LNCaP clone FGC (cell line): ENCODE data around the gene NTN1.

ENCODE experiments used
- DNase-seq: peaks from one replicate; pipeline ENCODE4 v3.0.0-alpha.2; 2011; ENCODE audit warnings: low read depth
- H3K4me3 ChIP-seq: 2 replicates; pipeline ENCODE4 v1.5.1; 2011; ENCODE audit warnings: mild to moderate bottlenecking, low read depth, low read length, control low read depth
- CTCF ChIP-seq: IDR thresholded peaks from 2 replicates; pipeline ENCODE4 v1.5.1; 2012; ENCODE audit warnings: mild to moderate bottlenecking; ENCODE audit not compliant: control insufficient read depth, insufficient read depth; ENCODE audit errors: extremely low read depth

The NTN1 gene

GRCh38 chr17:9007052-9007714, 14.1 kb upstream of the NTN1 start:
- no peak for TF ChIP-seq CTCF
- no peak overlapping the region for H3K4me3 ChIP-seq
- no peak for DNase-seq

- TF ChIP-seq CTCF, result no peak
- no peak overlapping the region for H3K4me3 ChIP-seq
- no peak for DNase-seq
Measured at GRCh38 chr17:9009096-9009495, 12.2 kb upstream of the NTN1 start.

GRCh38 chr17:9009737-9010136, 11.6 kb upstream of the NTN1 start:
- no peak for DNase-seq
- no peak for TF ChIP-seq CTCF
- H3K4me3 ChIP-seq, result no peak overlapping the region

- TF ChIP-seq CTCF, result no peak
Measured at GRCh38 chr17:9011001-9011400, 10.3 kb upstream of the NTN1 start.

GRCh38 chr17:9016941-9017552, 4.3 kb upstream of the NTN1 start:
- no peak overlapping the region for H3K4me3 ChIP-seq
- no peak for DNase-seq
- no peak for TF ChIP-seq CTCF

More at GRCh38 chr17:9011001-9011400, 10.3 kb upstream of the NTN1 start:
- no peak for DNase-seq
- H3K4me3 ChIP-seq, result no peak overlapping the region

- no peak for DNase-seq
- TF ChIP-seq CTCF, result no peak
- H3K4me3 ChIP-seq, result no peak overlapping the region
Measured at GRCh38 chr17:9018726-9019125, 2.6 kb upstream of the NTN1 start.

GRCh38 chr17:9020096-9020823, 1.1 kb upstream of the NTN1 start:
- no peak overlapping the region for H3K4me3 ChIP-seq
- no peak for DNase-seq
- no peak for TF ChIP-seq CTCF
